GM12878 (cell line): ENCODE results near the gene HNRNPAB. TPM values are rescaled to one million over a fixed set of nuclear protein-coding genes. Genes with fewer than 3 reads are reported as not detected.

ENCODE experiments used
- ATAC-seq: fragments of 200-7000 bp; cut with Tn5 transposase; 3 replicates; pipeline ENCODE4 v1.9.1; 2020; ENCODE audit warnings: mild to moderate bottlenecking, moderate library complexity
- BruUV-seq: library from RNA; stranded (reverse); fragments of 400-500 nt; replicated peaks from 2 replicates; lab custom pipeline; 2021; lab: Mats Ljungman, UMichigan
- CTCF ChIA-PET: fragments of 300-600 bp; sonication (Branson Sonifier 250); formaldehyde crosslinking; extraction: SDS; loops from one replicate; lab custom pipeline; 2021; ENCODE audit warnings: inconsistent platforms; lab: Yijun Ruan, JAX
- POLR2A ChIA-PET: fragments of 350-600 bp; formaldehyde crosslinking; extraction: SDS; loops from one replicate; lab custom pipeline; 2021; ENCODE audit warnings: inconsistent platforms; lab: Charles Lee
- RAD21 ChIA-PET: fragments of 300-600 bp; sonication (Branson Sonifier 250); formaldehyde crosslinking; loops from one replicate; lab custom pipeline; 2023; ENCODE audit warnings: antibody characterized with exemption; ENCODE audit not compliant: unreplicated experiment; lab: Charles Lee
- SMC1A ChIA-PET: fragments of 300-600 bp; sonication (Branson Sonifier 250); formaldehyde crosslinking; loops from one replicate; lab custom pipeline; 2023; ENCODE audit not compliant: unreplicated experiment, uncharacterized antibody; lab: Charles Lee
- DNase-seq: peaks from one replicate; pipeline ENCODE4 v3.0.0-alpha.2; 2011; ENCODE audit warnings: low read depth, low spot score
- FAIRE-seq: peaks from 3 replicates; lab custom pipeline; 2011; peaks lifted over from hg19 to GRCh38; lab: Jason Lieb, UNC
- H2AFZ ChIP-seq: 2 replicates; pipeline ENCODE4 v1.6.0; 2011; ENCODE audit warnings: low read depth, low read length, control low read depth; ENCODE audit not compliant: control insufficient read depth
- H3K27ac ChIP-seq: 2 replicates; pipeline ENCODE4 v1.5.1; 2011; ENCODE audit warnings: control low read depth; ENCODE audit not compliant: control insufficient read depth, insufficient read depth
- H3K27me3 ChIP-seq, 2 experiments: replicated peaks in 1 of 2; 2 replicates each; pipeline versions ENCODE4 v1.6.0 to v1.6.1; 2011; ENCODE audit warnings: low read length in 1 of 2; ENCODE audit not compliant: control insufficient read depth in 2 of 2, insufficient read depth in 2 of 2
- H3K36me3 ChIP-seq, 2 experiments: 2 replicates each; pipeline ENCODE4 v1.5.1; 2011; ENCODE audit warnings: low read length in 1 of 2; ENCODE audit not compliant: control insufficient read depth in 2 of 2, insufficient read depth in 2 of 2
- H3K4me1 ChIP-seq: 2 replicates; pipeline ENCODE4 v1.6.1; 2011; ENCODE audit warnings: mild to moderate bottlenecking, low read length, moderate library complexity, mixed read lengths; ENCODE audit not compliant: control insufficient read depth, insufficient read depth
- H3K4me2 ChIP-seq: 2 replicates; pipeline ENCODE4 v1.6.0; 2011; ENCODE audit warnings: control low read depth; ENCODE audit not compliant: control insufficient read depth, insufficient read depth
- H3K4me3 ChIP-seq: fragments of 200-600 bp; sonication (generic); 2 replicates; pipeline ENCODE4 v1.5.1; 2016
- H3K79me2 ChIP-seq: 2 replicates; pipeline ENCODE4 v1.6.0; 2011; ENCODE audit warnings: low read length; ENCODE audit not compliant: control insufficient read depth, insufficient read depth
- H3K9ac ChIP-seq: 2 replicates; pipeline ENCODE4 v1.8.0; 2011; ENCODE audit warnings: low read length, control low read depth, mixed read lengths; ENCODE audit not compliant: control insufficient read depth, insufficient read depth
- H3K9me3 ChIP-seq: replicated peaks from 3 replicates; pipeline ENCODE4 v1.5.1; 2011; ENCODE audit warnings: mild to moderate bottlenecking, low read length; ENCODE audit not compliant: control insufficient read depth, insufficient read depth
- H4K20me1 ChIP-seq: 2 replicates; pipeline ENCODE4 v1.6.0; 2011; ENCODE audit not compliant: control insufficient read depth, insufficient read depth
- BRCA1 ChIP-seq: IDR thresholded peaks from 2 replicates; pipeline ENCODE4 v1.6.1; 2011; ENCODE audit warnings: low read depth, low read length, improper control_type of control experiment
- CEBPZ ChIP-seq: fragments of 150-350 bp; IDR thresholded peaks from 2 replicates; pipeline ENCODE4 v1.6.1; 2016; ENCODE audit warnings: low read depth, low read length
- CHD1 ChIP-seq: IDR thresholded peaks from 2 replicates; pipeline ENCODE4 v1.6.1; 2012; ENCODE audit warnings: low read depth, low read length, improper control_type of control experiment
- CREB1 ChIP-seq: IDR thresholded peaks from 2 replicates; pipeline ENCODE4 v1.6.1; 2012; ENCODE audit warnings: low read depth, mild to moderate bottlenecking, inconsistent platforms
- FOXM1 ChIP-seq: IDR thresholded peaks from 2 replicates; pipeline ENCODE4 v1.6.1; 2012; ENCODE audit warnings: low read depth, mild to moderate bottlenecking, inconsistent platforms, low read length, moderate library complexity
- HSF1 ChIP-seq: fragments of 150-350 bp; IDR thresholded peaks from 2 replicates; pipeline ENCODE4 v1.6.1; 2014; ENCODE audit warnings: mild to moderate bottlenecking, low read depth, low read length
- IRF3 ChIP-seq: fragments of 450-650 bp; IDR thresholded peaks from 2 replicates; pipeline ENCODE4 v1.6.1; 2014; ENCODE audit warnings: mild to moderate bottlenecking
- MTA2 ChIP-seq: fragments of 450-650 bp; IDR thresholded peaks from 2 replicates; pipeline ENCODE4 v1.6.1; 2016; ENCODE audit warnings: low read depth, mild to moderate bottlenecking, moderate library complexity
- MXI1 ChIP-seq: fragments of 150-350 bp; IDR thresholded peaks from 2 replicates; pipeline ENCODE4 v1.6.1; 2011; ENCODE audit warnings: low read depth, mild to moderate bottlenecking, inconsistent platforms, low read length, improper control_type of control experiment
- MYC ChIP-seq: IDR thresholded peaks from 2 replicates; pipeline ENCODE4 v1.6.1; 2011; ENCODE audit warnings: mild to moderate bottlenecking, low read length, moderate library complexity, inconsistent platforms; ENCODE audit not compliant: insufficient read depth, insufficient replicate concordance, insufficient read length, severe bottlenecking
- NR2C1 ChIP-seq: fragments of 450-650 bp; IDR thresholded peaks from 2 replicates; pipeline ENCODE4 v1.6.1; 2017; ENCODE audit warnings: antibody characterized with exemption, mild to moderate bottlenecking, moderate library complexity
- POLR2A ChIP-seq: IDR thresholded peaks from 2 replicates; pipeline ENCODE4 v1.6.1; 2011; ENCODE audit warnings: low read depth, mild to moderate bottlenecking, low read length
- SIX5 ChIP-seq: IDR thresholded peaks from 2 replicates; pipeline ENCODE4 v1.6.1; 2011; ENCODE audit warnings: mild to moderate bottlenecking, low read depth, low read length, moderate library complexity; ENCODE audit not compliant: severe bottlenecking
- STAT1 ChIP-seq: fragments of 450-650 bp; conservative IDR thresholded peaks from 2 replicates; pipeline ENCODE4 v1.6.1; 2014; ENCODE audit warnings: antibody characterized with exemption, mild to moderate bottlenecking
- STAT3 ChIP-seq: IDR thresholded peaks from 2 replicates; pipeline ENCODE4 v1.6.1; 2011; ENCODE audit warnings: low read depth, low read length, improper control_type of control experiment
- ZNF207 ChIP-seq: fragments of 450-650 bp; IDR thresholded peaks from 2 replicates; pipeline ENCODE4 v1.6.1; 2014; ENCODE audit warnings: antibody characterized with exemption, mild to moderate bottlenecking, borderline replicate concordance
- ZZZ3 ChIP-seq: IDR thresholded peaks from 2 replicates; pipeline ENCODE4 v1.6.1; 2011; ENCODE audit warnings: low read depth; ENCODE audit not compliant: control insufficient read depth, insufficient read length
- WGBS: methylation state at CpG from one replicate; pipeline ENCODE4 v1.1.6; 2016; ENCODE audit warnings: low lambda C conversion rate; ENCODE audit not compliant: insufficient replicate concordance, insufficient coverage; ENCODE audit errors: missing lambda C conversion rate; 5-methylcytosine and 5-hydroxymethylcytosine counted together
- in situ Hi-C: fragments of 300-500 bp; cut with MboI; formaldehyde crosslinking; loops from 9 replicates; pipeline ENCODE4 v1.14.3; 2018; ENCODE audit warnings: mixed read lengths
- intact Hi-C: fragments of 100-400 bp; cut with micrococcal nuclease; formaldehyde crosslinking; loops from one replicate; pipeline ENCODE4 v1.14.2; 2022; ENCODE audit not compliant: unreplicated experiment
- polyA plus RNA-seq, 11 experiments: library from polyadenylated mRNA; depleted of rRNA in 4 of 11; unstranded in 6 of 11; stranded (reverse) in 5 of 11; fragments of >200 nt; fragmentation: Nextera tagmentation in 4 of 11; fragmentation: Illumina TruSeq in 1 of 11; extraction: Ambion mirVana in 4 of 11; extraction: Trizol in 1 of 11; gene quantifications; 1 replicate in 1 of 11; 2 replicates in 10 of 11; pipeline versions ENCODE4 v1.2.1 to v1.2.3, GENCODE V29; 2011 to 2016; ENCODE audit warnings: inconsistent platforms in 2 of 11, missing spikeins in 2 of 11, low read depth in 1 of 11
- total RNA-seq, 4 experiments: library from RNA; depleted of rRNA in 3 of 4; stranded (reverse); fragments of >200 nt in 3 of 4; fragmentation: Illumina TruSeq in 1 of 4; extraction: Trizol in 1 of 4; gene quantifications; 2 replicates each; pipeline versions ENCODE4 v1.2.1 to v1.2.3, GENCODE V29; 2013 to 2021

Gene HNRNPAB
- total and polyA plus RNA-seq, 10 of the 15 experiments (the other 5 are each of a cell fraction or from before 2014, with no cell fraction given) = 42.3 to 330 (median 230) TPM

GRCh38 chr5:178165581-178165980 lies 38.8 kb upstream of the HNRNPAB start:
- intact Hi-C loops = no loop called here
- in situ Hi-C loops = loop anchor here (10.0 kb wide), 1 partner anchor 561 kb away; the partner anchor contains the start of gene B4GALT7
- TF ChIP-seq MTA2 = no peak
- no peak for TF ChIP-seq STAT3
- TF ChIP-seq ZNF207 = no peak
- TF ChIP-seq BRCA1 = no peak
- TF ChIP-seq POLR2A = no peak
- TF ChIP-seq MXI1 = no peak
- TF ChIP-seq CEBPZ = no peak
- no peak for TF ChIP-seq NR2C1
- no peak for TF ChIP-seq SIX5
- no peak for TF ChIP-seq ZZZ3
- no peak for TF ChIP-seq IRF3
- no peak for TF ChIP-seq HSF1
- TF ChIP-seq FOXM1 = no peak
- no peak for TF ChIP-seq MYC
- TF ChIP-seq STAT1 = no peak
- no peak for TF ChIP-seq CREB1
- no peak for TF ChIP-seq CHD1

More at GRCh38 chr5:178165581-178165980, 38.8 kb upstream of the HNRNPAB start:
- Histone ChIP-seq H2AFZ (no peak overlapping the region), H3K4me2 (no peak overlapping the region), H3K4me1 (no peaks in the 10 kb centered on the region), H3K9me3 (no peaks in the 10 kb centered on the region), H3K79me2 (no peaks in the 10 kb centered on the region), H3K27ac (no peak overlapping the region), H4K20me1 (no peaks in the 10 kb centered on the region), H3K27me3 (no peaks in the 10 kb centered on the region), H3K4me3 (no peak overlapping the region), H3K36me3 (no peaks in the 10 kb centered on the region), H3K9ac (no peak overlapping the region)
- CTCF ChIA-PET = interaction anchor here (1.0 to 1.5 kb wide), 2 partner anchors 89 to 91 kb away, joined by 3 to 7 read pairs; no protein-coding TSS in a partner anchor
- DNase-seq (no peak), ATAC-seq (no peak), FAIRE-seq (no peak)
- SMC1A ChIA-PET = interaction anchor here (0.8 kb wide), 1 partner anchor 90 kb away, joined by 4 read pairs; no protein-coding TSS in a partner anchor
- WGBS = 71% methylated on average over 37 of the region's 38 CpGs
- POLR2A ChIA-PET = no interaction called here
- RAD21 ChIA-PET = interaction anchor here (0.8 kb wide), 1 partner anchor 88 kb away, joined by 3 read pairs; no protein-coding TSS in a partner anchor
- BruUV-seq = no TSS peak
